Activated T-cell treated with anti-CD3 and anti-CD28 coated beads, Interleukin-2, amount 50 U/mL, for 48 hours (primary cell): ENCODE data around the gene SPATA9.
"Not testable (repeated sequence)": the region's sequence is repeated elsewhere in the genome, so short reads cannot be mapped to it uniquely, and the experiment has no call there.

Source experiments
- DNase-seq, 2 experiments: peaks; one replicate each; pipeline ENCODE4 v3.0.0-alpha.2; 2020

SPATA9 gene

GRCh38 chr5:95641741-95642220 lies 41.0 kb downstream of the SPATA9 start:
- DNase-seq = no peak

DNA sequence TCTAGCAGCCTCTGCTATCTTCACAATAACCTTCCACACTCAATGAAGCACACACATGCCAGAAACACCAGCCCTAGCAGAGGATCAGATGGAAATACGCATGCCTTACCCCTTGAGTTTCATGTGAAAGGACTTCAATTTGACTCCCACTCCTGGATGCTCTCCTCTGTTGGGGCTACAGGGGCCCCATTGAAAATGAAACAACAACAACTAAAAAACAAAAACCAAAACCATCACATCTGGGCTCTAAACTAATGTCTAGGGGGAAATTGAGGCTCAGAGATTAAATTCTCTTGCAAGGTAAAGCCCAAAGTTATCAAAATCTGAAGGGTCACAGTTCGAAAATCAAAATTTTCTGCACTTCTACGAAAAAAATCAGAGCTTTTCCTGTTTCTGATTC lies 44.2 kb downstream of the SPATA9 start:
- no peak for DNase-seq

GRCh38 chr5:95634081-95634480 lies 48.7 kb downstream of the SPATA9 start:
- DNase-seq = no peak

- no peak for DNase-seq
Observed at GRCh38 chr5:95633671-95634070, 49.1 kb downstream of the SPATA9 start.

DNA sequence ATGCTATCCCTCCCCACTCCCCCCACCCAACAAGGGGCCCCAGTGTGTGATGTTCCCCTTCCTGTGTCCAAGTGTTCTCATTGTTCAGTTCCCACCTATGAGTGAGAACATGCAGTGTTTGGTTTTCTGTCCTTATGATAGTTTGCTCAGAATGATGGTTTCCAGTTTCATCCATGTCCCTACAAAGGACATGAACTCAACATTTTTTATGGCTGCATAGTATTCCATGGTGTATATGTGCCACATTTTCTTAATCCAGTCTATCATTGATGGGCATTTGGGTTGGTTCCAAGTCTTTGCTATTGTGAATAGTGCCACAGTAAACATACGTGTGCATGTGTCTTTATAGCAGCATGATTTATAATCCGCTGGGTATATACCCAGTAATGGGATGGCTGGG lies 49.8 kb downstream of the SPATA9 start:
- not testable (repeated sequence) for DNase-seq

- DNase-seq = peak; percentile 75 to 80
Observed at GRCh38 chr5:95631991-95632675, 50.7 kb downstream of the SPATA9 start.

GRCh38 chr5:95631255-95631958 lies 51.4 kb downstream of the SPATA9 start:
- no peak for DNase-seq

- DNase-seq = no peak
Observed at GRCh38 chr5:95630394-95630917, 52.3 kb downstream of the SPATA9 start.

GRCh38 chr5:95628933-95629332 lies 53.9 kb downstream of the SPATA9 start:
- no peak for DNase-seq

GRCh38 chr5:95627971-95628810 lies 54.6 kb downstream of the SPATA9 start:
- no peak for DNase-seq

DNA sequence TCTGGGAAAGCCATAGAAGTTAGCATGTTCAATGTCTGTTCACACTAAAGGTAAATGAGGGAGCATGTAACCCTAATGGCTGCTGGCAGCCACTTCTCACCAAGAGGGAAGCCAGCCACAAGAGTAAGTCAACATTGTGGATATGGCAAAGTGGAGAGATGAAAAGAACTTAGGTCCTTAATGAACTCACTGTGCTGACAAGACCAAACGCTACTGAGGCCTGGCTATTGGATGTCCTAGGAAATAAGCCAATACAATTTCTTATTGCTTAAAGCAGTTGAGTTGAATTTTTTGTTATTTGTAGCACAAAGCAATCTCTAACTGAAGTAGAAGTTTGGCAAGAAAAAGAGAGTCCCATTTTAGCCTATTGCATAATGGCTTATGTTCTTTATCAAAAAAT lies 56.1 kb downstream of the SPATA9 start:
- DNase-seq = no peak

DNA sequence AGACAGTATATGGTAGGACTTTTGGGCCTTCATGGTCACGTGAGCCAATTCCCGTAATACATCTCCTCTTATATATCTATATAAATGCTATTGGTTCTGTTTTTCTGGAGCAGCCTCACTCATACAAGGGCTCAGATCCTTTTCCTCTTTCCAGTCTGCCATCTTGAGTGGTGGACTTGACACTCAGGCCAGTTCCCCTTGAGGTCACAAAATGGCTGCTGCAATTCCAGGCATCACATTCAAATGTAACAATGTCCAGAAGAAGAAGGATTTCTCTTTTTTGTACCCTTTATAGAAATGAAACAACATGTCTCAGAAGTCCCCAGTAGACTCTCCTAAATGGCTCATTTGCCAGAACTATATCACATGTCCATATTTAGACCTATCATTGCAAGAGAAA lies 58.4 kb downstream of the SPATA9 start:
- DNase-seq = no peak

GRCh38 chr5:95623706-95624105 lies 59.1 kb downstream of the SPATA9 start:
- DNase-seq = no peak

GRCh38 chr5:95621839-95622629 lies 60.8 kb downstream of the SPATA9 start:
- no peak for DNase-seq

DNA sequence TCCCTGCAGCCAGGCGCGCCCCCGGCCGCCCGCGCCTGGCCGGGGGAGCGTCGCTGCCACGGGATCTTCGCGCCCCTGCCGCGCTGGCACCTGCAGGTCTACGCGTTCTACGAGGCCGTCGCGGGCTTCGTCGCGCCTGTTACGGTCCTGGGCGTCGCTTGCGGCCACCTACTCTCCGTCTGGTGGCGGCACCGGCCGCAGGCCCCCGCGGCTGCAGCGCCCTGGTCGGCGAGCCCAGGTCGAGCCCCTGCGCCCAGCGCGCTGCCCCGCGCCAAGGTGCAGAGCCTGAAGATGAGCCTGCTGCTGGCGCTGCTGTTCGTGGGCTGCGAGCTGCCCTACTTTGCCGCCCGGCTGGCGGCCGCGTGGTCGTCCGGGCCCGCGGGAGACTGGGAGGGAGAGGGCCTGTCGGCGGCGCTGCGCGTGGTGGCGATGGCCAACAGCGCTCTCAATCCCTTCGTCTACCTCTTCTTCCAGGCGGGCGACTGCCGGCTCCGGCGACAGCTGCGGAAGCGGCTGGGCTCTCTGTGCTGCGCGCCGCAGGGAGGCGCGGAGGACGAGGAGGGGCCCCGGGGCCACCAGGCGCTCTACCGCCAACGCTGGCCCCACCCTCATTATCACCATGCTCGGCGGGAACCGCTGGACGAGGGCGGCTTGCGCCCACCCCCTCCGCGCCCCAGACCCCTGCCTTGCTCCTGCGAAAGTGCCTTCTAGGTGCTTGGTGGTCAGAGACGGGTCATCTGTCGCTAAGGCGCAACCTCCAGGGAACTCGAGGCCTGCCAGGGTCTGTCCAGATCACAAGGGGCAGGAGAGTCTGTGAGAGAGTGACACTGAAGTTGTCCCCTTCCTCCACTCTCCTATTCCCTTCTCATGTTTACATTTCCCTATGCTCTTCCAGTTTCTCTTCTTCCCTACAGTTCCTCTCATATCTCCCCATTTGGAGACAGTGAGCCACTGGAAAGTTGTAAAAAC lies 61.6 kb downstream of the SPATA9 start:
- peak; percentile 69 to 77 for DNase-seq

DNA sequence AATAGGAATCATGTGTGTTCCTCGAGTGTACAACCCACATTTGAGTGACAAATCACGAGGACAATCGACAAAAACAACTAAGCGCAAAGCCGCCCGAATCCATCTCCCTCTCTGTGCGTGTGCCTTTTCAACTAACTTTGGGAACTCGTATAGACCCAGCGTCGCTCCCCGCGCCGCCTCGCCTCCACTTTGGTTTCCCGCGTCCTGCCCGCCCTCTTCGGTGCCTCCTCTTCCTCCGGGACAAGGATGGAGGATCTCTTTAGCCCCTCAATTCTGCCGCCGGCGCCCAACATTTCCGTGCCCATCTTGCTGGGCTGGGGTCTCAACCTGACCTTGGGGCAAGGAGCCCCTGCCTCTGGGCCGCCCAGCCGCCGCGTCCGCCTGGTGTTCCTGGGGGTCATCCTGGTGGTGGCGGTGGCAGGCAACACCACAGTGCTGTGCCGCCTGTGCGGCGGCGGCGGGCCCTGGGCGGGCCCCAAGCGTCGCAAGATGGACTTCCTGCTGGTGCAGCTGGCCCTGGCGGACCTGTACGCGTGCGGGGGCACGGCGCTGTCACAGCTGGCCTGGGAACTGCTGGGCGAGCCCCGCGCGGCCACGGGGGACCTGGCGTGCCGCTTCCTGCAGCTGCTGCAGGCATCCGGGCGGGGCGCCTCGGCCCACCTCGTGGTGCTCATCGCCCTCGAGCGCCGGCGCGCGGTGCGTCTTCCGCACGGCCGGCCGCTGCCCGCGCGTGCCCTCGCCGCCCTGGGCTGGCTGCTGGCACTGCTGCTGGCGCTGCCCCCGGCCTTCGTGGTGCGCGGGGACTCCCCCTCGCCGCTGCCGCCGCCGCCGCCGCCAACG lies 62.5 kb downstream of the SPATA9 start, which contains the start of gene GPR150:
TSS of gene GPR150 (plus strand) at position 58 of the 840 bp plus-strand sequence. CDS start at position 247, 189 bp downstream.
- peak; percentile 70 to 80 for DNase-seq

DNA sequence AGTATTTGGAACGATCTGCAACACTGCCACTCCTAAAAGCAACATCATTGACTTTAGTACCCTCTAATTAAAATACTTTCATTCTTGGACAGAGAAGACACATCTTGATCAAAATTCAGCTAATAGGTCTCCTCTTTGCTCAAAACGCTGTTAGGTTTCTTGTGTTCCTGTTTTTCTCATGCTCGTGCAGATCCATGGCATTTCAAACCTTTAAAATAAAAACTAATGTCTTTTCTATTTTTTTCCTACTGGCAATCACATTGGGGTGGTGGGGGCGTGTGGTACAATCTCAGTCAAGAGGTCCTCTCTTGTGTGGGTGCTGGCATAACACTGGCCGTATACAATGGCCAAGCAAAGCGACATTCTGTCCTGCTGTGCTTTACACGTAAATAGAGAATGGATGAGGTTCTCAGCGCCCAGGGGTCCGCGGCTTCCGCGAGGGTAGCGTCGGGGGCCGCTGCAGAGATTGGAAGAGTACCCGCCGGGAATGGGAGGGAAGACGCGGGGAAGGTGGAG lies 63.2 kb downstream of the SPATA9 start:
- DNase-seq = no peak

GRCh38 chr5:95619096-95619495 lies 63.7 kb downstream of the SPATA9 start:
- no peak for DNase-seq

DNA sequence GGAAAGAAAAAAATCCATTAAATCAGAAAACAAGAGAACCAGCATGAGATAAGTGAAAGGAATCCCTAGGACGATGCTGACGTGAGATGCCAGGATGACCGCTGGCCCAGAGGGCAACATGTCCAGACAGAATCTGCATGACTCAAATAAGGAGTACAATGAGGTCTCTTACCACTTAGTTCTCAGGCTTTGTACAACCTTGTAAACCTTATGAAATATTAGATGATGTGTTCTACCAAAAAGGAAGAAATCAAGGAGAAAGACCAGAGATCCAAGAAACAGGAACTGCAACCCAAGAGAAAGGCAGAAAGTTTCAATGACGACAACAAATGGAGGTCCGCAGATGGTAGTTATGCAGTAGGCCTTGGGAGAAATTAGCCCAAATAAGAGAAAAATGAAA lies 65.7 kb downstream of the SPATA9 start:
- DNase-seq = no peak

DNA sequence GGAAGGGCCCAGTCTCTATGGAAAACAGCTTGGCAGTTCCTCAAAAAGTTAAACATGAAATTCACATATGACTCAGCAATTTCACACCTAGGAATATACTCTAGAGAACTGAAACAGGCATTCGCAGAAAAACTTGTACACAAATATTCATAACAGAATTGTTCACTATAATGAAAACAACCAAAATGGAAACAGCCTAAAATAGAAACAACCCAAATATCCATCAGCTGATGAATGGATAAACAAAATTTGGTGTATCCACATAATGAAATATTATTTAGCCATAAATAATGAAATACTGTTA lies 67.7 kb downstream of the SPATA9 start:
- no peak for DNase-seq
